ENCODE data around the gene MS4A14.

DNA sequence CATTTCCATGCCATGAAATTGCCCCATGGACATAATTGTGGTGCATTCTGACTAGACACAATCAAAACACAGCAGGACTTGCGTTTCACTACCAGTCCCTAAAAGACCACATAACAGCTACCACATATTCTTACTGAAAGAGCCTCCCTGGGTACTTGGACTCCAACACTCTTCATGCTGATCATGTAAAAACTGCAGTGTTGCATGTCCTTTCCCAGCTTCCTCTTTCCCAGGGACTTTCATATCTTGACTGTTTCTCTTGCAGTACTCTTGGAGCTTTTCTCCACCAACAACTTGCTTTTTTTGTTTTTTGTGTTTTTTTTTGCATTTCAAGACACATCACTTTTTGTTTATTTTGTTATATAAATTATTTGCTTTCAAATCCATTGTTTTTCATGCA, 46.3 kb upstream of the MS4A14 start:
- TF ChIP-seq, protein P1, sequence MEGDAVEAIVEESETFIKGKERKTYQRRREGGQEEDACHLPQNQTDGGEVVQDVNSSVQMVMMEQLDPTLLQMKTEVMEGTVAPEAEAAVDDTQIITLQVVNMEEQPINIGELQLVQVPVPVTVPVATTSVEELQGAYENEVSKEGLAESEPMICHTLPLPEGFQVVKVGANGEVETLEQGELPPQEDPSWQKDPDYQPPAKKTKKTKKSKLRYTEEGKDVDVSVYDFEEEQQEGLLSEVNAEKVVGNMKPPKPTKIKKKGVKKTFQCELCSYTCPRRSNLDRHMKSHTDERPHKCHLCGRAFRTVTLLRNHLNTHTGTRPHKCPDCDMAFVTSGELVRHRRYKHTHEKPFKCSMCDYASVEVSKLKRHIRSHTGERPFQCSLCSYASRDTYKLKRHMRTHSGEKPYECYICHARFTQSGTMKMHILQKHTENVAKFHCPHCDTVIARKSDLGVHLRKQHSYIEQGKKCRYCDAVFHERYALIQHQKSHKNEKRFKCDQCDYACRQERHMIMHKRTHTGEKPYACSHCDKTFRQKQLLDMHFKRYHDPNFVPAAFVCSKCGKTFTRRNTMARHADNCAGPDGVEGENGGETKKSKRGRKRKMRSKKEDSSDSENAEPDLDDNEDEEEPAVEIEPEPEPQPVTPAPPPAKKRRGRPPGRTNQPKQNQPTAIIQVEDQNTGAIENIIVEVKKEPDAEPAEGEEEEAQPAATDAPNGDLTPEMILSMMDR (IDR thresholded peaks at IDR 0.05; ENCODE audit: low read depth, low read length, poor library complexity, severe bottlenecking): no peak
- no peak for TF ChIP-seq EZH2phosphoT487 (IDR thresholded peaks at IDR 0.05; ENCODE audit: borderline replicate concordance, low read length)
